H9 (cell line): ENCODE measurements around the gene HIPK3. TPM values are rescaled to one million over a fixed set of nuclear protein-coding genes. Genes with fewer than 3 reads are reported as not detected.
"Not testable (repeated sequence)": the region's sequence is repeated elsewhere in the genome, so short reads cannot be mapped to it uniquely, and the experiment has no call there.

ENCODE experiments used
- DNase-seq: peaks from one replicate; pipeline ENCODE4 v3.0.0-alpha.2; 2017
- H2AFZ ChIP-seq: one replicate; pipeline ENCODE4 v1.6.1; 2013; ENCODE audit warnings: mild to moderate bottlenecking, low read length, control low read depth, moderate library complexity
- H2AK5ac ChIP-seq: 2 replicates; pipeline ENCODE4 v1.6.1; 2013; ENCODE audit warnings: low read length, control low read depth, mixed read lengths; ENCODE audit not compliant: insufficient read length
- H2BK120ac ChIP-seq: one replicate; pipeline ENCODE4 v1.6.1; 2013; ENCODE audit warnings: low read depth, mild to moderate bottlenecking, low read length, control low read depth, inconsistent platforms; ENCODE audit not compliant: poor library complexity, severe bottlenecking
- H2BK12ac ChIP-seq: 2 replicates; pipeline ENCODE4 v1.6.1; 2013; ENCODE audit warnings: low read length, control low read depth, mixed read lengths, low read depth; ENCODE audit not compliant: insufficient read length
- H2BK15ac ChIP-seq: 2 replicates; pipeline ENCODE4 v1.6.1; 2013; ENCODE audit warnings: low read depth, low read length, control low read depth
- H2BK20ac ChIP-seq: one replicate; pipeline ENCODE4 v1.6.1; 2013; ENCODE audit warnings: low read depth, mild to moderate bottlenecking, low read length, control low read depth, inconsistent platforms; ENCODE audit not compliant: poor library complexity, severe bottlenecking
- H2BK5ac ChIP-seq: 2 replicates; pipeline ENCODE4 v1.6.1; 2013; ENCODE audit warnings: low read length, control low read depth, mixed read lengths; ENCODE audit not compliant: insufficient read length
- H3K14ac ChIP-seq: 2 replicates; pipeline ENCODE4 v1.6.1; 2013; ENCODE audit warnings: low read length, control low read depth; ENCODE audit not compliant: insufficient read depth
- H3K18ac ChIP-seq: 2 replicates; pipeline ENCODE4 v1.6.1; 2013; ENCODE audit warnings: low read depth, mild to moderate bottlenecking, mixed read lengths, low read length, control low read depth; ENCODE audit not compliant: insufficient read length
- H3K23ac ChIP-seq: 2 replicates; pipeline ENCODE4 v1.6.1; 2013; ENCODE audit warnings: low read length, control low read depth, mixed read lengths, low read depth; ENCODE audit not compliant: insufficient read length
- H3K23me2 ChIP-seq: 2 replicates; pipeline ENCODE4 v1.6.1; 2013; ENCODE audit warnings: low read depth, mild to moderate bottlenecking, mixed read lengths, low read length, control low read depth; ENCODE audit not compliant: insufficient read length, poor library complexity, severe bottlenecking
- H3K27ac ChIP-seq: 2 replicates; pipeline ENCODE4 v1.5.1; 2013; ENCODE audit warnings: low read length, control low read depth, mixed read lengths, low read depth; ENCODE audit not compliant: insufficient read length
- H3K27me3 ChIP-seq: 2 replicates; pipeline ENCODE4 v1.6.1; 2013; ENCODE audit warnings: low read length, control low read depth, inconsistent platforms; ENCODE audit not compliant: insufficient read depth
- H3K4ac ChIP-seq: 2 replicates; pipeline ENCODE4 v1.6.1; 2013; ENCODE audit warnings: low read depth, mild to moderate bottlenecking, control low read depth, inconsistent platforms, low read length, moderate library complexity
- H3K4me1 ChIP-seq: 2 replicates; pipeline ENCODE4 v1.6.1; 2013; ENCODE audit warnings: low read length, control low read depth, inconsistent platforms; ENCODE audit not compliant: insufficient read depth
- H3K4me2 ChIP-seq: 2 replicates; pipeline ENCODE4 v1.6.1; 2013; ENCODE audit warnings: low read length, control low read depth, mixed read lengths; ENCODE audit not compliant: insufficient read length, insufficient read depth
- H3K56ac ChIP-seq: 2 replicates; pipeline ENCODE4 v1.6.1; 2013; ENCODE audit warnings: low read depth, mild to moderate bottlenecking, mixed read lengths, low read length, control low read depth; ENCODE audit not compliant: insufficient read length
- H3K79me1 ChIP-seq: 2 replicates; pipeline ENCODE4 v1.6.1; 2013; ENCODE audit warnings: low read depth, mild to moderate bottlenecking, moderate library complexity, low read length, control low read depth, inconsistent platforms; ENCODE audit not compliant: insufficient read depth, poor library complexity, severe bottlenecking
- H3K79me2 ChIP-seq: 2 replicates; pipeline ENCODE4 v1.6.1; 2013; ENCODE audit warnings: low read length, control low read depth, inconsistent platforms; ENCODE audit not compliant: insufficient read depth
- H3K9ac ChIP-seq: 2 replicates; pipeline ENCODE4 v1.6.1; 2013; ENCODE audit warnings: low read length, control low read depth, mixed read lengths; ENCODE audit not compliant: insufficient read length; ENCODE audit errors: extremely low read depth
- H3K9me3 ChIP-seq: one replicate; pipeline ENCODE4 v1.6.1; 2013; ENCODE audit warnings: low read depth, low read length, inconsistent platforms; ENCODE audit not compliant: control insufficient read depth
- H3T11ph ChIP-seq: one replicate; pipeline ENCODE4 v1.6.1; 2013; ENCODE audit warnings: mild to moderate bottlenecking, low read length, control low read depth, inconsistent platforms
- H4K20me1 ChIP-seq: one replicate; pipeline ENCODE4 v1.6.1; 2013; ENCODE audit not compliant: control insufficient read depth, insufficient read length, insufficient read depth
- H4K5ac ChIP-seq: 2 replicates; pipeline ENCODE4 v1.6.1; 2013; ENCODE audit warnings: low read depth, mild to moderate bottlenecking, mixed read lengths, low read length, control low read depth; ENCODE audit not compliant: insufficient read length
- H4K8ac ChIP-seq: replicated peaks from 2 replicates; pipeline ENCODE4 v1.6.1; 2013; ENCODE audit warnings: low read length, control low read depth, mixed read lengths, low read depth; ENCODE audit not compliant: insufficient read length
- H4K91ac ChIP-seq: 2 replicates; pipeline ENCODE4 v1.6.1; 2013; ENCODE audit warnings: low read depth, mild to moderate bottlenecking, moderate library complexity, mixed read lengths, low read length, control low read depth; ENCODE audit not compliant: insufficient read length
- H3K27ac Mint-ChIP-seq, 3 experiments: 2 replicates in 2 of 3; 3 replicates in 1 of 3; pipeline ENCODE4 v1.8.0; 2020 to 2021; ENCODE audit warnings: mixed read lengths in 3 of 3, mild to moderate bottlenecking in 1 of 3, moderate library complexity in 1 of 3
- H3K27me3 Mint-ChIP-seq: 2 replicates; pipeline ENCODE4 v1.8.0; 2021; ENCODE audit warnings: low read depth, mild to moderate bottlenecking, moderate library complexity, mixed read lengths
- H3K36me3 Mint-ChIP-seq, 3 experiments: 2 replicates in 2 of 3; 3 replicates in 1 of 3; pipeline ENCODE4 v1.8.0; 2020 to 2021; ENCODE audit warnings: low read depth in 3 of 3, mixed read lengths in 3 of 3; ENCODE audit not compliant: insufficient read depth in 1 of 3
- H3K4me1 Mint-ChIP-seq, 2 experiments: 2 replicates each; pipeline ENCODE4 v1.8.0; 2020; ENCODE audit warnings: mixed read lengths in 2 of 2
- H3K4me3 Mint-ChIP-seq, 2 experiments: 2 replicates in 1 of 2; 3 replicates in 1 of 2; pipeline ENCODE4 v1.8.0; 2020 to 2021; ENCODE audit warnings: mild to moderate bottlenecking in 2 of 2, mixed read lengths in 2 of 2, moderate library complexity in 1 of 2
- H3K9me3 Mint-ChIP-seq, 2 experiments: 2 replicates in 1 of 2; 3 replicates in 1 of 2; pipeline ENCODE4 v1.8.0; 2020; ENCODE audit warnings: mild to moderate bottlenecking in 2 of 2, mixed read lengths in 2 of 2, moderate library complexity in 1 of 2
- CTCF ChIP-seq: fragments of 200-600 bp; sonication (generic); conservative IDR thresholded peaks from 3 replicates; pipeline ENCODE4 v1.8.0; 2021; ENCODE audit warnings: antibody characterized with exemption, mild to moderate bottlenecking
- WGBS: extraction: QIAGEN DNeasy Blood & Tissue Kit; methylation state at CpG from one replicate; pipeline ENCODE4 v1.1.7; 2013; ENCODE audit warnings: missing lambda C conversion rate, low lambda C conversion rate, mixed read lengths; ENCODE audit not compliant: insufficient read length; ENCODE audit errors: extremely low coverage; 5-methylcytosine and 5-hydroxymethylcytosine counted together
- total RNA-seq: library from RNA; stranded (reverse); gene quantifications from 2 replicates; pipeline ENCODE4 v1.2.1, GENCODE V29; 2021

The HIPK3 gene
- total RNA-seq, 1 experiment from 2014 or later: 23.4 TPM

- no peak overlapping the region for H2AFZ ChIP-seq
- TF ChIP-seq CTCF: no peak
- H3K56ac ChIP-seq: no peak overlapping the region
- H3K14ac ChIP-seq: no peak overlapping the region
- no peak overlapping the region for H3K9ac ChIP-seq
- H3K4ac ChIP-seq: no peak overlapping the region
- no peaks in the 10 kb centered on the region for H3K27me3 ChIP-seq
- Mint-ChIP-seq H3K4me3 (no peak overlapping the region), H3K4me1 (peaks cover 7 to 10% of the 10 kb centered on the region in 2 experiments; a peak in 2 of 4 replicates), H3K27ac (no peak overlapping the region), H3K27me3 (no peaks in the 10 kb centered on the region), H3K36me3 (peaks cover 0 to 7% (median 0%) of the 10 kb centered on the region in 3 experiments; a peak in 3 of 7 replicates), H3K9me3 (no peaks in the 10 kb centered on the region)
- H3T11ph ChIP-seq: no peak overlapping the region
- H4K91ac ChIP-seq: no peak overlapping the region
- H4K5ac ChIP-seq: no peak overlapping the region
- H3K79me2 ChIP-seq: no peaks in the 10 kb centered on the region; the same call in 1 of the 2 replicates
- H3K4me1 ChIP-seq: no peaks in the 10 kb centered on the region
- H3K27ac ChIP-seq: no peak overlapping the region
- no peak overlapping the region for H2BK5ac ChIP-seq
- WGBS: no CpG with 5 or more reads among the region's 4 CpGs
- no peaks in the 10 kb centered on the region for H3K23me2 ChIP-seq
- no peak overlapping the region for H2BK120ac ChIP-seq
- no peak overlapping the region for H2BK12ac ChIP-seq
- no peak overlapping the region for H2BK20ac ChIP-seq
- no peaks in the 10 kb centered on the region for H3K79me1 ChIP-seq
- no peaks in the 10 kb centered on the region for H4K20me1 ChIP-seq
- no peak overlapping the region for H4K8ac ChIP-seq
- no peak overlapping the region for H3K23ac ChIP-seq
- no peak overlapping the region for H2BK15ac ChIP-seq
- no peak overlapping the region for H3K18ac ChIP-seq
- no peak for DNase-seq
- H3K4me2 ChIP-seq: no peak overlapping the region
- no peaks in the 10 kb centered on the region for H3K9me3 ChIP-seq
- H2AK5ac ChIP-seq: no peak overlapping the region
Observed at GRCh38 chr11:33303541-33303940, 46.4 kb downstream of the HIPK3 start.

GRCh38 chr11:33306821-33307220 lies 49.6 kb downstream of the HIPK3 start:
- H2BK5ac ChIP-seq, H3K4ac ChIP-seq, H3K56ac ChIP-seq, H2BK20ac ChIP-seq, H2AFZ ChIP-seq, H3K27ac Mint-ChIP-seq, H3K23ac ChIP-seq, H3K27me3 ChIP-seq, H3T11ph ChIP-seq, H2AK5ac ChIP-seq, H3K9me3 ChIP-seq, H3K18ac ChIP-seq, H3K4me1 ChIP-seq, H3K79me2 ChIP-seq, H3K27ac ChIP-seq, H3K9ac ChIP-seq, H3K27me3 Mint-ChIP-seq, H2BK120ac ChIP-seq, H3K9me3 Mint-ChIP-seq, H4K20me1 ChIP-seq, H3K79me1 ChIP-seq, H4K8ac ChIP-seq, H2BK12ac ChIP-seq, H4K91ac ChIP-seq, H3K23me2 ChIP-seq, H3K4me3 Mint-ChIP-seq, H3K4me2 ChIP-seq, H2BK15ac ChIP-seq, H4K5ac ChIP-seq, H3K36me3 Mint-ChIP-seq, H3K14ac ChIP-seq, DNase-seq: not testable (repeated sequence)
- WGBS: no CpG with 5 or more reads among the region's 6 CpGs
- peaks cover 24 to 26% of the 10 kb centered on the region in 2 experiments for H3K4me1 Mint-ChIP-seq
